ENCODE measurements around the gene CFAP54. TPM values are rescaled to one million over a fixed set of nuclear protein-coding genes. Genes with fewer than 3 reads are reported as not detected.
"Not testable (repeated sequence)": the region's sequence is repeated elsewhere in the genome, so short reads cannot be mapped to it uniquely, and the experiment has no call there.

CFAP54 gene
- total and polyA plus RNA-seq, 2 donors (not counting 3 experiments of a cell fraction or from before 2014, with no cell fraction given) = 3.6 to 26.9 TPM

DNA sequence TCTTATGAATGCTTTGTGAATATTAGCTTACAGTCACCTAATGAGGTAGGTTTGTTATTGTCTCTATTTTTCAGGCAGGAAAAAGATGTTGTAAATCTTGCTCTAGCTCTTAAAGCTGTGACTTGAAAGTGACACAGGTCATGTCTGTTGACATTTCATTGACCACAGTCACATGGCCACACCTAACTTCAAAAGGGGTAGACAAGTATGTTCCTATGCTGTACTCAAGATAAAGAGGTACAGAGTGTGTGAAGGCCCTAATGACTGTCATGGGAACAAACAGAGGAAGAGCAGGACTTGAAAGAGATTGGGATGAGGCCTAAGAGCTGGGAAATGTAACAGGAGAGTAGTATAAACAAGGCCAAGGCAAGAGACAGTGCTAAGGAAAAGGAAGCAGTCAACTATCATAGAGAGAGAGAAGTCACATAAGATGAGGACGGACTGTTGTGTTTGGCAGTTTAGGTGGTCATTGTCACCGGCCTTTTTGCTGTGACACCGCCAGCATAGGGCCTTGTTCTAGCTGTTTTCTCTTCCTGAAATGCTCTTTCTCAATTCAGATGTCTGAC lies 181.0 kb downstream of the CFAP54 start:
- no peaks in the 10 kb centered on the region for H3K9me3 ChIP-seq (replicated peaks; ENCODE audit: control insufficient read depth, insufficient read depth, low read length)
- no peaks in the 10 kb centered on the region for H3K4me1 ChIP-seq (ENCODE audit: control insufficient read depth, extremely low read depth, insufficient read depth, low read length)
- H3K27me3 ChIP-seq (ENCODE audit: control insufficient read depth in 2 of 2, insufficient read depth in 2 of 2, low read length in 2 of 2) = no peaks in the 10 kb centered on the region
- no peaks in the 10 kb centered on the region for H3K36me3 ChIP-seq (ENCODE audit: control insufficient read depth in 2 of 2, extremely low read depth in 1 of 2, insufficient read depth in 2 of 2, low read length in 2 of 2)
- DNase-seq (ENCODE audit: low read depth, low spot score) = no peak
- intact Hi-C loops (cut with micrococcal nuclease) = no loop called here
- no peaks in the 10 kb centered on the region for H3K9me1 ChIP-seq (replicated peaks; ENCODE audit: control insufficient read depth, extremely low read depth, insufficient read depth, low read length)
- no peak for FAIRE-seq
- H3K27ac ChIP-seq (ENCODE audit: insufficient read depth, low read depth, low read length) = no peak overlapping the region
- TF ChIP-seq JUN (IDR thresholded peaks at IDR 0.05; ENCODE audit: borderline replicate concordance, insufficient read depth, insufficient read length, low read depth) (no peak), MYC (IDR thresholded peaks at IDR 0.05; ENCODE audit: low read depth, low read length) (no peak), GATA2 (IDR thresholded peaks at IDR 0.05; ENCODE audit: insufficient read depth, insufficient read length, low read depth, low read length) (no peak), FOS (IDR thresholded peaks at IDR 0.05; ENCODE audit: borderline replicate concordance, insufficient read depth, low read length) (no peak), POLR2A (IDR thresholded peaks at IDR 0.05; ENCODE audit: low read depth, low read length) (no peak), EZH2 (IDR thresholded peaks at IDR 0.05; ENCODE audit: borderline replicate concordance, low read depth, low read length, severe bottlenecking) (no peak), CTCF (IDR thresholded peaks at IDR 0.05; ENCODE audit: extremely low read depth in 1 of 2, insufficient read depth in 1 of 2, low read depth in 1 of 2, low read length in 2 of 2) (no peak), POLR2AphosphoS5 (IDR thresholded peaks at IDR 0.05; ENCODE audit: insufficient read depth, low read depth, low read length) (no peak)
- TF ChIP-seq, protein P1, sequence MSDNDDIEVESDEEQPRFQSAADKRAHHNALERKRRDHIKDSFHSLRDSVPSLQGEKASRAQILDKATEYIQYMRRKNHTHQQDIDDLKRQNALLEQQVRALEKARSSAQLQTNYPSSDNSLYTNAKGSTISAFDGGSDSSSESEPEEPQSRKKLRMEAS (IDR thresholded peaks at IDR 0.05; ENCODE audit: insufficient read depth, insufficient read length) = no peak
- dilution Hi-C loops (cut with MboI; ENCODE audit: extremely low pct_ligation_motif_present, low sequenced_read_pairs) = no loop called here
- ChIA-PET POLR2A (no interaction called here), CTCF (no interaction called here)
- H3K79me2 ChIP-seq (ENCODE audit: control insufficient read depth, insufficient read depth, low read length) = no peaks in the 10 kb centered on the region
- BruUV-seq (replicated peaks) = no TSS peak
- H3K4me3 ChIP-seq (replicated peaks in 1 of 3; ENCODE audit: insufficient read depth in 1 of 3, low read depth in 1 of 3, low read length in 3 of 3) = no peak overlapping the region
- H2AFZ ChIP-seq (ENCODE audit: low read depth, low read length) = no peak overlapping the region
- no peak overlapping the region for H3K4me2 ChIP-seq (ENCODE audit: insufficient read depth, low read length)
- no peaks in the 10 kb centered on the region for H4K20me1 ChIP-seq (replicated peaks; ENCODE audit: control insufficient read depth, extremely low read depth, insufficient read depth, low read length)
- no peak overlapping the region for H3K9ac ChIP-seq (replicated peaks; ENCODE audit: extremely low read depth, insufficient read depth, low read length)

DNA sequence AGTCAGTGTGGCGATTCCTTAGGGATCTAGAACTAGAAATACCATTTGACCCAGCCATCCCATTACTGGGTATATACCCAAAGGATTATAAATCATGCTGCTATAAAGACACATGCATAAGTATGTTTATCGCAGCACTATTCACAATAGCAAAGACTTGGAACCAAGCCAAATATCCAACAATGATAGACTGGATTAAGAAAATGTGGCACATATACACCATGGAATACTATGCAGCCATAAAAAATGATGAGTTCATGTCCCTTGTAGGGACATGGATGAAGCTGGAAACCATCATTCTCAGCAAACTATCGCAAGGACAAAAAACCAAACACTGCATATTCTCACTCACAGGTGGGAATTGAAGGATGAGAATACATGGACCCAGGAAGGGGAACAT lies 186.1 kb downstream of the CFAP54 start:
- H3K9me1 ChIP-seq (replicated peaks; ENCODE audit: control insufficient read depth, extremely low read depth, insufficient read depth, low read length); H3K4me1 ChIP-seq (ENCODE audit: control insufficient read depth, extremely low read depth, insufficient read depth, low read length); H2AFZ ChIP-seq (ENCODE audit: low read depth, low read length); H4K20me1 ChIP-seq (replicated peaks; ENCODE audit: control insufficient read depth, extremely low read depth, insufficient read depth, low read length); intact Hi-C loops (cut with micrococcal nuclease); H3K9ac ChIP-seq (replicated peaks; ENCODE audit: extremely low read depth, insufficient read depth, low read length); DNase-seq (ENCODE audit: low read depth, low spot score); H3K27ac ChIP-seq (ENCODE audit: insufficient read depth, low read depth, low read length); BruUV-seq (replicated peaks); CTCF ChIA-PET; H3K9me3 ChIP-seq (replicated peaks; ENCODE audit: control insufficient read depth, insufficient read depth, low read length); H3K79me2 ChIP-seq (ENCODE audit: control insufficient read depth, insufficient read depth, low read length); dilution Hi-C loops (cut with MboI; ENCODE audit: extremely low pct_ligation_motif_present, low sequenced_read_pairs); H3K4me2 ChIP-seq (ENCODE audit: insufficient read depth, low read length); FAIRE-seq; POLR2A ChIA-PET; H3K36me3 ChIP-seq (ENCODE audit: control insufficient read depth in 2 of 2, extremely low read depth in 1 of 2, insufficient read depth in 2 of 2, low read length in 2 of 2); H3K4me3 ChIP-seq (replicated peaks in 1 of 3; ENCODE audit: insufficient read depth in 1 of 3, low read depth in 1 of 3, low read length in 3 of 3); H3K27me3 ChIP-seq (ENCODE audit: control insufficient read depth in 2 of 2, insufficient read depth in 2 of 2, low read length in 2 of 2): not testable (repeated sequence)

Data from endothelial cell of umbilical vein (primary cell).